OCI-LY7 (cell line): ENCODE results near the gene ATP11C.

Source experiments
- CTCF ChIP-seq: fragments of 200-600 bp; sonication (generic); conservative IDR thresholded peaks from 2 replicates; pipeline ENCODE4 v1.5.1; 2014; ENCODE audit warnings: mild to moderate bottlenecking, antibody characterized with exemption, low read length, moderate library complexity, mixed read lengths
- EZH2phosphoT487 ChIP-seq: fragments of 200-600 bp; sonication (generic); IDR thresholded peaks from 2 replicates; pipeline ENCODE4 v1.6.1; 2018; ENCODE audit warnings: low read depth, borderline replicate concordance, mild to moderate bottlenecking, mixed run types, antibody characterized with exemption, low read length, moderate library complexity, mixed read lengths

- TF ChIP-seq CTCF (no peak), EZH2phosphoT487 (no peak)
Measured at GRCh38 chrX:139972629-139973624, 40.1 kb upstream of the ATP11C start.
